ENCODE results near the gene PDCD2L. TPM values are rescaled to one million over a fixed set of nuclear protein-coding genes. Genes with fewer than 3 reads are reported as not detected.

Gene PDCD2L
- total RNA-seq, 1 donor from 2014 or later = 10.3 TPM

DNA sequence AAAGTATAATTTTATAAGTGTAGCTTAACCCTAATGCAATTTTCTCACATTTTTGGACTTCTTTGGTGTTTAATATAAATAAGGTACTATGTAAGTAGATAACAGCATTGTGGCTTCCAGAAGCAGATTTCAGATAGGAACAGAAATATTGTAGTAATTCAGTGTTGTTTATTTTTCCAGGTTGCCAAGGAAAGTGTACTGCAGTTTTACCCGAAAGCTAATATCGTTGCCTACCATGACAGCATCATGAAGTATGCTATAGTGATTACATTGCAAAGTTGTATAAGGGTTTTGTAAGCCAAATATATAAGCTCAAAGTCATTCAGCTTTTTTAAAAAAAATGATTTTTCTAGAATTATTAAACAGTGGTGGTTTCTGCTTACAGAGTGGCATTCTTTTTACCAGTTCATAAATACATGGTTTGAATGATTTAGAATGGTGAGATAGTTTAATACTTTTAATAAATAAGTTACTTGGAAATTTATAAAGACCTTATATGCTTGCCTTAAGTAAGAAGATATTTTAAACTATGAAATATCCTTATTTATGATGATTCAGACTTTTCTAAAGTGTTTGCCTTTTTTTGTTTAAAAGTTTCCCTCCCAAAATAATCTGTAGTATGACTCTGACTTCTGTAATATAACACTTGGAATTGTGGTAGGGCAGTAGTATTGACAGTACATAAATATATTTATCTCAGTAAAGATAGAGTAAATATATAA, 27.6 kb downstream of the PDCD2L start:
- peaks cover 8% of the 10 kb centered on the region for H3K36me3 Mint-ChIP-seq (ENCODE audit: low read depth, unreplicated experiment)
- no peak for DNase-seq (ENCODE audit: low spot score)
- H3K9me3 Mint-ChIP-seq (ENCODE audit: unreplicated experiment) = no peaks in the 10 kb centered on the region
- H3K27ac Mint-ChIP-seq (ENCODE audit: unreplicated experiment) = no peak overlapping the region
- peaks cover 17% of the 10 kb centered on the region for H3K4me1 Mint-ChIP-seq (ENCODE audit: unreplicated experiment)
- H3K4me3 Mint-ChIP-seq (ENCODE audit: unreplicated experiment) = no peak overlapping the region
- H3K27me3 Mint-ChIP-seq (ENCODE audit: unreplicated experiment) = peaks cover 9% of the 10 kb centered on the region
- TF ChIP-seq CTCF (IDR thresholded peaks at IDR 0.05; ENCODE audit: unreplicated experiment) = no peak

DNA sequence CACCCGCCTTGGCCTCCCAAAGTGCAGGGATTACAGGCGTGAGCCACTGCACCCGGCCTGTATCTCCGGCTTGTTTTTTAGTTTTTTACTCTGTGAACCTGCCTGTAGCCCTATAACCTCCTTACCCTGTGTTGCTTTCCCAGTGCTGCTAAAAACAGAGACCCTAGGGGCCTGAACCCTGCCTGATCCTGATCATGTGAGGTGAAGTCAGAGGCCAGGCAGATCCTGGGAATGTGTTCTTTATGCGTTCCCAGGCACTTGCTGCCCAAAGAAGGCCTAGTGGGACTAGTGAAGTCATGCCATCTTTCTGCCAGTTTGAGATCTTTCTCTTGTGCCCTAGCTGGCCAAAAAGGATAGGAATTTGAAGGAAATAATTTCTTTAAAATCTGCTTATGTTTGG, 28.6 kb downstream of the PDCD2L start:
- H3K36me3 Mint-ChIP-seq (ENCODE audit: low read depth, unreplicated experiment) = peaks cover 8% of the 10 kb centered on the region
- TF ChIP-seq CTCF (IDR thresholded peaks at IDR 0.05; ENCODE audit: unreplicated experiment) = no peak
- H3K9me3 Mint-ChIP-seq (ENCODE audit: unreplicated experiment) = no peaks in the 10 kb centered on the region
- H3K27me3 Mint-ChIP-seq (ENCODE audit: unreplicated experiment) = peaks cover 9% of the 10 kb centered on the region
- no peak overlapping the region for H3K4me3 Mint-ChIP-seq (ENCODE audit: unreplicated experiment)
- peak overlapping the region; percentile 15 for H3K27ac Mint-ChIP-seq (ENCODE audit: unreplicated experiment)
- peaks cover 16% of the 10 kb centered on the region for H3K4me1 Mint-ChIP-seq (ENCODE audit: unreplicated experiment)
- no peak for DNase-seq (ENCODE audit: low spot score)

- H3K27me3 Mint-ChIP-seq (ENCODE audit: unreplicated experiment) = peaks cover 3% of the 10 kb centered on the region
- no peak overlapping the region for H3K27ac Mint-ChIP-seq (ENCODE audit: unreplicated experiment)
- no peaks in the 10 kb centered on the region for H3K4me1 Mint-ChIP-seq (ENCODE audit: unreplicated experiment)
- peaks cover 16% of the 10 kb centered on the region for H3K36me3 Mint-ChIP-seq (ENCODE audit: low read depth, unreplicated experiment)
- no peak for TF ChIP-seq CTCF (IDR thresholded peaks at IDR 0.05; ENCODE audit: unreplicated experiment)
- H3K9me3 Mint-ChIP-seq (ENCODE audit: unreplicated experiment) = no peaks in the 10 kb centered on the region
- no peak for DNase-seq (ENCODE audit: low spot score)
- no peak overlapping the region for H3K4me3 Mint-ChIP-seq (ENCODE audit: unreplicated experiment)
Observed at GRCh38 chr19:34436716-34437115, 32.5 kb downstream of the PDCD2L start.

- H3K36me3 Mint-ChIP-seq (ENCODE audit: low read depth, unreplicated experiment) = peaks cover 48% of the 10 kb centered on the region
- H3K4me3 Mint-ChIP-seq (ENCODE audit: unreplicated experiment) = no peak overlapping the region
- peak overlapping the region; percentile 5 for H3K27ac Mint-ChIP-seq (ENCODE audit: unreplicated experiment)
- no peaks in the 10 kb centered on the region for H3K27me3 Mint-ChIP-seq (ENCODE audit: unreplicated experiment)
- no peaks in the 10 kb centered on the region for H3K4me1 Mint-ChIP-seq (ENCODE audit: unreplicated experiment)
- no peak for DNase-seq (ENCODE audit: low spot score)
- TF ChIP-seq CTCF (IDR thresholded peaks at IDR 0.05; ENCODE audit: unreplicated experiment) = no peak
- no peaks in the 10 kb centered on the region for H3K9me3 Mint-ChIP-seq (ENCODE audit: unreplicated experiment)
Observed at GRCh38 chr19:34448191-34448590, 44.0 kb downstream of the PDCD2L start.

GRCh38 chr19:34452723-34453122, 48.5 kb downstream of the PDCD2L start:
- Mint-ChIP-seq H3K27me3 (ENCODE audit: unreplicated experiment) (no peaks in the 10 kb centered on the region), H3K9me3 (ENCODE audit: unreplicated experiment) (no peaks in the 10 kb centered on the region), H3K27ac (ENCODE audit: unreplicated experiment) (no peak overlapping the region), H3K36me3 (ENCODE audit: low read depth, unreplicated experiment) (peaks cover 34% of the 10 kb centered on the region), H3K4me1 (ENCODE audit: unreplicated experiment) (no peaks in the 10 kb centered on the region), H3K4me3 (ENCODE audit: unreplicated experiment) (no peak overlapping the region)
- no peak for DNase-seq (ENCODE audit: low spot score)
- TF ChIP-seq CTCF (IDR thresholded peaks at IDR 0.05; ENCODE audit: unreplicated experiment) = no peak
